AG09309 (cell line): Measurements from ENCODE around the gene TNS2.

Source experiments
- DNase-seq: peaks from one replicate; pipeline ENCODE4 v3.0.0-alpha.2; 2010; ENCODE audit warnings: low read depth
- H3K4me3 ChIP-seq: 2 replicates; pipeline ENCODE4 v1.5.1; 2011; ENCODE audit warnings: mild to moderate bottlenecking, low read depth, low read length, moderate library complexity; ENCODE audit not compliant: control insufficient read depth
- CTCF ChIP-seq: IDR thresholded peaks from 2 replicates; pipeline ENCODE4 v1.5.1; 2011; ENCODE audit warnings: mild to moderate bottlenecking, low read depth, low read length, inconsistent platforms; ENCODE audit not compliant: insufficient read depth, control insufficient read depth; ENCODE audit errors: missing control alignments

The TNS2 gene

GRCh38 chr12:53049571-53050318 lies at the start of gene TNS2:
Gene TNS2 (plus strand): TSS chr12:53050065. CDS start chr12:53050186, 121 bp downstream.
- H3K4me3 ChIP-seq, result peak within 1 kb of the TSS; percentile 77
- TF ChIP-seq CTCF, result no peak
- DNase-seq, result no peak

- no peak for DNase-seq
- H3K4me3 ChIP-seq, result no peak overlapping the region
- TF ChIP-seq CTCF, result no peak
These were observed 45.7 kb upstream of the TNS2 start for GRCh38 chr12:53004178-53004577.

GRCh38 chr12:53004582-53004981 lies 45.3 kb upstream of the TNS2 start:
- TF ChIP-seq CTCF, result no peak
- no peak overlapping the region for H3K4me3 ChIP-seq
- no peak for DNase-seq

GRCh38 chr12:53005215-53005985 lies 44.5 kb upstream of the TNS2 start:
- no peak for TF ChIP-seq CTCF
- DNase-seq, result no peak
- peak overlapping the region; percentile 96 for H3K4me3 ChIP-seq

- TF ChIP-seq CTCF, result no peak
- H3K4me3 ChIP-seq, result peak within 1 kb of the TSS; percentile 96
- DNase-seq, result peak; percentile 98
These were observed 43.7 kb upstream of the TNS2 start, which contains the start of gene EIF4B for GRCh38 chr12:53005986-53006809. Gene EIF4B (plus strand): TSS chr12:53006456. CDS start chr12:53006484, 28 bp downstream.

GRCh38 chr12:53006810-53007309 lies 43.0 kb upstream of the TNS2 start:
- TF ChIP-seq CTCF, result no peak
- no peak for DNase-seq
- H3K4me3 ChIP-seq, result peak overlapping the region; percentile 96
